WTC11 (cell line): ENCODE data around the gene HDAC10. TPM values are rescaled to one million over a fixed set of nuclear protein-coding genes. Genes with fewer than 3 reads are reported as not detected.

Source experiments
- ATAC-seq: fragments of 200-7000 bp; cut with Tn5 transposase; 2 replicates; pipeline ENCODE4 v1.10.0; 2021; ENCODE audit warnings: mild to moderate bottlenecking, moderate library complexity
- CTCF ChIA-PET: fragments of 300-600 bp; sonication (Branson Sonifier 250); formaldehyde crosslinking; loops from one replicate; lab custom pipeline; 2021; ENCODE audit warnings: antibody characterized with exemption; lab: Charles Lee
- POLR2A ChIA-PET: fragments of 350-600 bp; sonication (Branson Sonifier 250); formaldehyde crosslinking; loops from one replicate; lab custom pipeline; 2021; ENCODE audit warnings: antibody characterized with exemption; lab: Charles Lee
- DNase-seq: peaks from one replicate; pipeline ENCODE4 v3.0.0; 2021; ENCODE audit warnings: low spot score
- H3K27ac Mint-ChIP-seq: 2 replicates; pipeline ENCODE4 v1.8.0; 2021; ENCODE audit warnings: mixed read lengths
- H3K27me3 Mint-ChIP-seq: 2 replicates; pipeline ENCODE4 v1.8.0; 2021; ENCODE audit warnings: low read depth, mild to moderate bottlenecking, moderate library complexity, mixed read lengths
- H3K36me3 Mint-ChIP-seq: 2 replicates; pipeline ENCODE4 v1.8.0; 2021; ENCODE audit warnings: mixed read lengths
- H3K4me1 Mint-ChIP-seq: 2 replicates; pipeline ENCODE4 v1.8.0; 2022; ENCODE audit warnings: mixed read lengths
- H3K4me3 Mint-ChIP-seq: 2 replicates; pipeline ENCODE4 v1.8.0; 2021; ENCODE audit warnings: mild to moderate bottlenecking, moderate library complexity, mixed read lengths
- H3K9me3 Mint-ChIP-seq: 2 replicates; pipeline ENCODE4 v1.8.0; 2021; ENCODE audit warnings: mixed read lengths
- AR ChIP-seq: fragments of 250-450 bp; sonication (Bioruptor Pico); IDR thresholded peaks from 2 replicates; pipeline ENCODE4 v1.9.0; 2021; ENCODE audit warnings: mild to moderate bottlenecking
- CTCF ChIP-seq: fragments of 200-600 bp; IDR thresholded peaks from 2 replicates; pipeline ENCODE4 v1.8.0; 2022; ENCODE audit warnings: antibody characterized with exemption
- ERG ChIP-seq: fragments of 250-450 bp; sonication (Bioruptor Pico); IDR thresholded peaks from 2 replicates; pipeline ENCODE4 v1.8.0; 2021; ENCODE audit warnings: mild to moderate bottlenecking
- ESRRA ChIP-seq: sonication (generic); formaldehyde crosslinking; IDR thresholded peaks from 2 replicates; pipeline ENCODE4 v1.8.1; 2022; ENCODE audit warnings: mild to moderate bottlenecking, missing genetic modification reagents, borderline replicate concordance
- FOXP4 ChIP-seq: sonication (generic); formaldehyde crosslinking; IDR thresholded peaks from 2 replicates; pipeline ENCODE4 v1.8.0; 2022; ENCODE audit warnings: mild to moderate bottlenecking, missing genetic modification reagents
- JUN ChIP-seq: sonication (generic); formaldehyde crosslinking; IDR thresholded peaks from 2 replicates; pipeline ENCODE4 v1.8.0; 2023; ENCODE audit warnings: mild to moderate bottlenecking, missing genetic modification reagents
- MYBL2 ChIP-seq: sonication (generic); formaldehyde crosslinking; IDR thresholded peaks from 2 replicates; pipeline ENCODE4 v1.8.1; 2023; ENCODE audit warnings: mild to moderate bottlenecking, moderate library complexity, missing genetic modification reagents
- NR1H2 ChIP-seq: sonication (generic); formaldehyde crosslinking; IDR thresholded peaks from 2 replicates; pipeline ENCODE4 v1.9.0; 2021; ENCODE audit warnings: mild to moderate bottlenecking, moderate library complexity, missing genetic modification reagents
- PRDM15 ChIP-seq: sonication (generic); formaldehyde crosslinking; IDR thresholded peaks from 2 replicates; pipeline ENCODE4 v1.8.0; 2022; ENCODE audit warnings: missing genetic modification reagents
- TEAD4 ChIP-seq: sonication (generic); formaldehyde crosslinking; IDR thresholded peaks from 2 replicates; pipeline ENCODE4 v1.8.0; 2022; ENCODE audit warnings: mild to moderate bottlenecking, missing genetic modification reagents
- ZNF121 ChIP-seq: sonication (generic); formaldehyde crosslinking; IDR thresholded peaks from 2 replicates; pipeline ENCODE4 v1.8.0; 2023; ENCODE audit warnings: missing genetic modification reagents
- ZNF317 ChIP-seq: sonication (generic); formaldehyde crosslinking; IDR thresholded peaks from 2 replicates; pipeline ENCODE4 v1.8.1; 2023; ENCODE audit warnings: low read depth, mild to moderate bottlenecking, moderate library complexity, missing genetic modification reagents, borderline replicate concordance
- ZNF396 ChIP-seq: fragments of 250-450 bp; sonication (Bioruptor Pico); IDR thresholded peaks from 2 replicates; pipeline ENCODE4 v1.8.0; 2021; ENCODE audit warnings: mild to moderate bottlenecking, moderate library complexity, borderline replicate concordance
- total RNA-seq: library from RNA; stranded (reverse); gene quantifications from 3 replicates; pipeline ENCODE4 v1.2.3, GENCODE V29; 2021

The HDAC10 gene
- total RNA-seq, 1 experiment from 2014 or later = 40.9 TPM

GRCh38 chr22:50225200-50225969 is 25.7 kb downstream of the HDAC10 start:
- H3K4me3 Mint-ChIP-seq = no peak overlapping the region
- ATAC-seq (no peak), DNase-seq (no peak)
- no peak overlapping the region for H3K27ac Mint-ChIP-seq
- no peaks in the 10 kb centered on the region for H3K4me1 Mint-ChIP-seq
- peaks cover 27% of the 10 kb centered on the region for H3K36me3 Mint-ChIP-seq
- H3K9me3 Mint-ChIP-seq = no peaks in the 10 kb centered on the region
- ChIA-PET POLR2A (no interaction called here), CTCF (no interaction called here)
- H3K27me3 Mint-ChIP-seq = no peaks in the 10 kb centered on the region
- no peak for TF ChIP-seq ZNF396 (CRISPR knock-in tag)
- no peak for TF ChIP-seq JUN (CRISPR knock-in tag)
- no peak for TF ChIP-seq ERG (CRISPR knock-in tag)
- TF ChIP-seq MYBL2 = no peak
- TF ChIP-seq TEAD4 (CRISPR knock-in tag) = no peak
- TF ChIP-seq NR1H2 = no peak
- TF ChIP-seq ZNF317 (CRISPR knock-in tag) = no peak
- no peak for TF ChIP-seq ZNF121 (CRISPR knock-in tag)
- TF ChIP-seq CTCF = no peak
- TF ChIP-seq PRDM15 (CRISPR knock-in tag) = no peak
- TF ChIP-seq AR (CRISPR knock-in tag) = no peak
- TF ChIP-seq FOXP4 (CRISPR knock-in tag) = no peak
- no peak for TF ChIP-seq ESRRA (CRISPR knock-in tag)
